HL-60 (cell line): ENCODE measurements around the gene ASTN2.

ENCODE experiments used
- DNase-seq, 2 experiments: peaks; one replicate each; pipeline ENCODE4 v3.0.0-alpha.2; 2010 to 2020; ENCODE audit warnings: low read depth in 1 of 2, low spot score in 1 of 2
- H3K27ac ChIP-seq: fragments of 250-450 bp; sonication (Bioruptor Pico); replicated peaks from 2 replicates; pipeline ENCODE4 v1.5.1; 2020; ENCODE audit warnings: mild to moderate bottlenecking, moderate library complexity
- H3K27me3 ChIP-seq: fragments of 250-450 bp; sonication (Bioruptor Pico); 2 replicates; pipeline ENCODE4 v1.5.1; 2021; ENCODE audit warnings: mild to moderate bottlenecking, moderate library complexity; ENCODE audit not compliant: insufficient read depth, poor library complexity, severe bottlenecking
- H3K4me3 ChIP-seq: replicated peaks from 2 replicates; pipeline ENCODE4 v1.5.1; 2011; ENCODE audit warnings: mild to moderate bottlenecking, control low read depth, low read length; ENCODE audit not compliant: insufficient read depth
- CTCF ChIP-seq: IDR thresholded peaks from one replicate; pipeline ENCODE4 v1.5.1; 2011; ENCODE audit warnings: low read length, control low read depth, inconsistent platforms; ENCODE audit not compliant: insufficient read depth
- GABPA ChIP-seq: IDR thresholded peaks from 2 replicates; pipeline ENCODE4 v1.6.1; 2012; ENCODE audit warnings: low read depth
- POLR2AphosphoS5 ChIP-seq: IDR thresholded peaks from 2 replicates; pipeline ENCODE4 v1.6.1; 2012; ENCODE audit warnings: low read depth
- SPI1 ChIP-seq: IDR thresholded peaks from 2 replicates; pipeline ENCODE4 v1.6.1; 2012; ENCODE audit warnings: low read depth, mild to moderate bottlenecking, borderline replicate concordance
- TF ChIP-seq, protein P1 (sequence below): IDR thresholded peaks from 2 replicates; pipeline ENCODE4 v1.6.1; 2012; ENCODE audit warnings: low read depth; ENCODE audit not compliant: insufficient replicate concordance

ASTN2 gene

DNA sequence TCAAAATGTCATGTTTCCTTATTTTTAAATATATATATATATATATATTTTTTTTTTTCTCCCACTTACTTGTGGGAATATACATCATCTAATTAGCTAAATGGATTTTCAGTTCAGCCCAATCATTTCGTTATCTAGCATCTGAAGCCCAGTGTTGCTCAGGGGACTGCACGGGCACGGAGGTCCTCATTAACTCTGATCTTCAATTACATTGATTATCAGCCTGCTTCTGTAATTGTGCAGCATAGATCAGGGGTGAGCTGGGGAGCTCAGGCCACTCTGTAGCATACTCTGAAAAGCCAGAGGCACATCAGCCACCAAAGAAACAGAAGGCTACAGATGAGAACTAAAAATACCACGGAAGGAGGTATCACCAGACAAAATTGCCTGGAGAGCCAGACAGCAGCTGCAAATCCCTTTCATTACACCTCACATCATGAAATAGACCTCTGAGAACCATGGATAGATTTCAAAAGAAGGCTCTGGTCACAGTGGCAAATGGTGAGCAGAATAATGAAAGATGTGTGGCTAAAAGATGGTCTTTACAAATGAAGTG lies 401.3 kb downstream of the ASTN2 start:
- TF ChIP-seq GABPA = no peak
- TF ChIP-seq SPI1 = no peak
- TF ChIP-seq, protein P1, sequence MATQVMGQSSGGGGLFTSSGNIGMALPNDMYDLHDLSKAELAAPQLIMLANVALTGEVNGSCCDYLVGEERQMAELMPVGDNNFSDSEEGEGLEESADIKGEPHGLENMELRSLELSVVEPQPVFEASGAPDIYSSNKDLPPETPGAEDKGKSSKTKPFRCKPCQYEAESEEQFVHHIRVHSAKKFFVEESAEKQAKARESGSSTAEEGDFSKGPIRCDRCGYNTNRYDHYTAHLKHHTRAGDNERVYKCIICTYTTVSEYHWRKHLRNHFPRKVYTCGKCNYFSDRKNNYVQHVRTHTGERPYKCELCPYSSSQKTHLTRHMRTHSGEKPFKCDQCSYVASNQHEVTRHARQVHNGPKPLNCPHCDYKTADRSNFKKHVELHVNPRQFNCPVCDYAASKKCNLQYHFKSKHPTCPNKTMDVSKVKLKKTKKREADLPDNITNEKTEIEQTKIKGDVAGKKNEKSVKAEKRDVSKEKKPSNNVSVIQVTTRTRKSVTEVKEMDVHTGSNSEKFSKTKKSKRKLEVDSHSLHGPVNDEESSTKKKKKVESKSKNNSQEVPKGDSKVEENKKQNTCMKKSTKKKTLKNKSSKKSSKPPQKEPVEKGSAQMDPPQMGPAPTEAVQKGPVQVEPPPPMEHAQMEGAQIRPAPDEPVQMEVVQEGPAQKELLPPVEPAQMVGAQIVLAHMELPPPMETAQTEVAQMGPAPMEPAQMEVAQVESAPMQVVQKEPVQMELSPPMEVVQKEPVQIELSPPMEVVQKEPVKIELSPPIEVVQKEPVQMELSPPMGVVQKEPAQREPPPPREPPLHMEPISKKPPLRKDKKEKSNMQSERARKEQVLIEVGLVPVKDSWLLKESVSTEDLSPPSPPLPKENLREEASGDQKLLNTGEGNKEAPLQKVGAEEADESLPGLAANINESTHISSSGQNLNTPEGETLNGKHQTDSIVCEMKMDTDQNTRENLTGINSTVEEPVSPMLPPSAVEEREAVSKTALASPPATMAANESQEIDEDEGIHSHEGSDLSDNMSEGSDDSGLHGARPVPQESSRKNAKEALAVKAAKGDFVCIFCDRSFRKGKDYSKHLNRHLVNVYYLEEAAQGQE = no peak
- no peak for TF ChIP-seq CTCF
- no peak for TF ChIP-seq POLR2AphosphoS5
- Histone ChIP-seq H3K27ac (no peak overlapping the region), H3K27me3 (no peaks in the 10 kb centered on the region), H3K4me3 (no peak overlapping the region)
- DNase-seq = no peak

DNA sequence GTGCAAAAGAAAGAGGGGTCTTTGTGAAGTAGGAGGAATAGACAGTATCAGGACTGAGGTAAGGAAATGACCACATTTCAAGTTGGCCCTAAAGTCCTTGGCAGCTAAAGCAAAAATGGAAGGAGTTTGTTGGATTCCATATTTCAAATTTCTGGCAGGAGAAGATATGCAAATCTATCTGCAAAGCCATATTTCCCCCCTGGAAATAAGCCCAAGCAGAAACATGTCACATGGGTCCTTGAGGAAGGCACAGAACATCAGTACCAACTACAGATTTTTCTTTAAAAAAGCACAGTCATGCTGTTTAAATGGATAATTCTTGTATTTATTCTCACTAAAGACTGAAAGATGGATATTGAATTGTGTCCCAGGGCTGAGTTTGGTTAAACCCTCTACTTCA lies 404.8 kb downstream of the ASTN2 start:
- H3K4me3 ChIP-seq = no peak overlapping the region
- H3K27me3 ChIP-seq = no peaks in the 10 kb centered on the region
- no peak for TF ChIP-seq POLR2AphosphoS5
- TF ChIP-seq SPI1 = no peak
- no peak for TF ChIP-seq CTCF
- no peak for TF ChIP-seq GABPA
- TF ChIP-seq, protein P1 = no peak
- DNase-seq = no peak
- H3K27ac ChIP-seq = no peak overlapping the region

DNA sequence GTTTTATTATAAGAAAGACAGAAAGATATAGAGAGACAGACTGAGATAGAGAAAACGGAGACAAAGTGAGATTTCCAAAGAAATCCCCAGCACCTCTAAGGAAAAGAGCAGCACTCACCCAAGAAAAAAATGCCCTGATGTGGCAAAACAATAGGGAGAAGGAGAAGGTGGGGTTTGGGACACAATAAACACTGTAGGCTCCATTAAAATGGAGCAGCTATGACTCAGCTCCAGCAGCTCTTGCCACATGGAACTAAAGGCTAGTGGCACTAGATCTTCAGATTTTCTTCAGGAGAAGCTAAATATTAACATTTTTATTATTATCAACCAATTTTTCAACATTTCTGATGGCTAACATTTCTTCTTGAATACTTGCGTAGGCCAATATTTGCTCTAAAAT lies 406.0 kb downstream of the ASTN2 start:
- no peak overlapping the region for H3K27ac ChIP-seq
- no peak for DNase-seq
- H3K27me3 ChIP-seq = no peaks in the 10 kb centered on the region
- no peak overlapping the region for H3K4me3 ChIP-seq
- TF ChIP-seq GABPA (no peak), CTCF (no peak), POLR2AphosphoS5 (no peak), SPI1 (no peak)
- TF ChIP-seq, protein P1 = no peak
